Upper lobe of right lung (tissue), 1 donor: ENCODE data around the gene MYOG. TPM values are rescaled to one million over a fixed set of nuclear protein-coding genes. Genes with fewer than 3 reads are reported as not detected.
A peak's percentile ranks its signal among the peaks of the same experiment; 100 is the strongest.

ENCODE experiments used
- ATAC-seq: fragments of 200-7000 bp; cut with Tn5 transposase; one replicate; pipeline ENCODE4 v1.9.1; 2020; ENCODE audit warnings: mild to moderate bottlenecking, moderate library complexity
- DNase-seq: peaks from one replicate; pipeline ENCODE4 v3.0.0-alpha.2; 2020
- H3K27ac ChIP-seq: fragments of 200-600 bp; one replicate; pipeline ENCODE4 v1.8.0; 2022
- H3K27me3 ChIP-seq: fragments of 200-600 bp; one replicate; pipeline ENCODE4 v1.8.0; 2022; ENCODE audit warnings: mild to moderate bottlenecking
- H3K36me3 ChIP-seq: fragments of 200-600 bp; one replicate; pipeline ENCODE4 v1.8.0; 2022
- H3K4me1 ChIP-seq: fragments of 200-600 bp; one replicate; pipeline ENCODE4 v1.8.0; 2022
- H3K4me3 ChIP-seq: fragments of 200-600 bp; one replicate; pipeline ENCODE4 v1.8.0; 2022; ENCODE audit warnings: mild to moderate bottlenecking
- H3K9me3 ChIP-seq: fragments of 200-600 bp; one replicate; pipeline ENCODE4 v1.8.0; 2022
- intact Hi-C: fragments of 100-400 bp; cut with DNase I; formaldehyde crosslinking; loops from one replicate; pipeline ENCODE4 v1.11.0; 2022
- total RNA-seq: library from RNA; stranded (reverse); fragmentation: NEBNext Ultra II Directional; extraction: Animal tissue kit (Norgen Biotek cat#: 25700); gene quantifications from one replicate; pipeline ENCODE4 v1.2.1, GENCODE V29; 2021
- TF ChIP-seq, protein P1 (sequence below): fragments of 200-600 bp; IDR thresholded peaks from one replicate; pipeline ENCODE4 v1.8.0; 2022; ENCODE audit warnings: antibody characterized with exemption
- donor health status: DM: no; HTN: yes; CAD: no; lungs with severe emphysema.

The MYOG gene
- total RNA-seq, 1 donor from 2014 or later = not detected

DNA sequence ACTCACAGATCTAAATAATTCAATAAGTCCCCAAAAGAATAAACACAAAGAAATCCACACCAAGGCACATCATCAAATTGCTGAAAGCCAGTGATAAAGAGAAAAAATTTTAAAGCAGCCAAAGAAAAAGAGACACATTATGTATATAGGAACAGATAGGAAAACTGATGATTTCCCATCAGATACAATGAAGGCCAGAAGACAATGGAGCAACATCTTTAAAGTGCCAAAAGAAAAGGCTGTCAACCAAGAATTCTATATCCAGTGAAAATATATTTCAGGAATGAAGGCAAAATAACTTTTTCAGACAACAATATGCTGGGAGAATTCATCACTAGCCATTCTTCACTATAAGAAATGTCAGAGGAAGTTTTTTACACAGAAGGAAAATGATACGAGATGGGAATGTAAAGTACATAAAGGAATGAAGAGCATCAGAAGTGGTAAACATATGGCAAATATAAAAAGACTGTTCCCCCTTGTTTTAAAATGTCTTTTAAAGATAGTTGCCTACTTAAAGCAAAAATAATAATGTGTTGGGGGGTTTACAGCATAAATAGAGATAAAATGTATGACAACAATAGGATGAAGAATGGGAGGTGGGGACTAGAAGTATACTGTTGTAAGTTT lies 9.4 kb upstream of the MYOG start:
- ATAC-seq = no peak
- TF ChIP-seq, protein P1, sequence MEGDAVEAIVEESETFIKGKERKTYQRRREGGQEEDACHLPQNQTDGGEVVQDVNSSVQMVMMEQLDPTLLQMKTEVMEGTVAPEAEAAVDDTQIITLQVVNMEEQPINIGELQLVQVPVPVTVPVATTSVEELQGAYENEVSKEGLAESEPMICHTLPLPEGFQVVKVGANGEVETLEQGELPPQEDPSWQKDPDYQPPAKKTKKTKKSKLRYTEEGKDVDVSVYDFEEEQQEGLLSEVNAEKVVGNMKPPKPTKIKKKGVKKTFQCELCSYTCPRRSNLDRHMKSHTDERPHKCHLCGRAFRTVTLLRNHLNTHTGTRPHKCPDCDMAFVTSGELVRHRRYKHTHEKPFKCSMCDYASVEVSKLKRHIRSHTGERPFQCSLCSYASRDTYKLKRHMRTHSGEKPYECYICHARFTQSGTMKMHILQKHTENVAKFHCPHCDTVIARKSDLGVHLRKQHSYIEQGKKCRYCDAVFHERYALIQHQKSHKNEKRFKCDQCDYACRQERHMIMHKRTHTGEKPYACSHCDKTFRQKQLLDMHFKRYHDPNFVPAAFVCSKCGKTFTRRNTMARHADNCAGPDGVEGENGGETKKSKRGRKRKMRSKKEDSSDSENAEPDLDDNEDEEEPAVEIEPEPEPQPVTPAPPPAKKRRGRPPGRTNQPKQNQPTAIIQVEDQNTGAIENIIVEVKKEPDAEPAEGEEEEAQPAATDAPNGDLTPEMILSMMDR = no peak
- Histone ChIP-seq H3K27ac (no peak overlapping the region), H3K27me3 (no peaks in the 10 kb centered on the region), H3K36me3 (no peaks in the 10 kb centered on the region), H3K4me3 (no peak overlapping the region), H3K4me1 (no peaks in the 10 kb centered on the region), H3K9me3 (peaks cover 6% of the 10 kb centered on the region)
- intact Hi-C loops = no loop called here
- DNase-seq = no peak

DNA sequence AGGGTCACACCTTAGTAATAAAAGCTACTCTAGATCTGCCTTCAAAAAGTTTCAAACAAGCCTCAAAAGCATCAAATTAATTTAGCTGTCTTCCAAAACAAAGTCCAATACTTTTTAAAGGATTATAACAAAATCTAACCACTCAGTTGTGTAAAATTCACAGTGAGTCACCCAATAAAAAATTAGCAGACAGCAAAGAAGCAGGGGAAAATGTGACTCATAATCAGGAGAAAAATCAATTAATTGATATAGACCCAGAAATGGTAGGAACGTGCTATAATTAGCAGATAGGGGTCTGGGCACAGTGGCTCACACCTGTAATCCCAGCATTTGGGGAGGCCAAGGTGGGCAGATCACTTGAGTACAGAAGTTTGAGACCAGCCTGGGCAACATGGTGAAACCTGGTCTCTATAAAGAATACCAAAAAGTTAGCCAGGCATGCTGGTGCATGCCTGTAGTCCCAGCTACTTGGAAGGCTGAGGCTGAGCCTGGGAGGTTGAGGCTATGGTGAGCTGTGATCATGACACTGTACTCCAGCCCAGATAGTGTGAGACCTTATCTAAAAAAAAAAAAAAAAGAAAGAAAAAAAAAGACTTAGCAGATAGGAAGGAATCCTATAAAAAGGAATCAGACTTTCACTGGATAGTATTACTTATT lies 8.1 kb upstream of the MYOG start:
- no peaks in the 10 kb centered on the region for H3K36me3 ChIP-seq
- intact Hi-C loops = no loop called here
- no peak for ATAC-seq
- no peak overlapping the region for H3K4me3 ChIP-seq
- no peaks in the 10 kb centered on the region for H3K27me3 ChIP-seq
- H3K27ac ChIP-seq = no peak overlapping the region
- TF ChIP-seq, protein P1 = no peak
- no peaks in the 10 kb centered on the region for H3K4me1 ChIP-seq
- H3K9me3 ChIP-seq = peaks cover 6% of the 10 kb centered on the region
- no peak for DNase-seq

DNA sequence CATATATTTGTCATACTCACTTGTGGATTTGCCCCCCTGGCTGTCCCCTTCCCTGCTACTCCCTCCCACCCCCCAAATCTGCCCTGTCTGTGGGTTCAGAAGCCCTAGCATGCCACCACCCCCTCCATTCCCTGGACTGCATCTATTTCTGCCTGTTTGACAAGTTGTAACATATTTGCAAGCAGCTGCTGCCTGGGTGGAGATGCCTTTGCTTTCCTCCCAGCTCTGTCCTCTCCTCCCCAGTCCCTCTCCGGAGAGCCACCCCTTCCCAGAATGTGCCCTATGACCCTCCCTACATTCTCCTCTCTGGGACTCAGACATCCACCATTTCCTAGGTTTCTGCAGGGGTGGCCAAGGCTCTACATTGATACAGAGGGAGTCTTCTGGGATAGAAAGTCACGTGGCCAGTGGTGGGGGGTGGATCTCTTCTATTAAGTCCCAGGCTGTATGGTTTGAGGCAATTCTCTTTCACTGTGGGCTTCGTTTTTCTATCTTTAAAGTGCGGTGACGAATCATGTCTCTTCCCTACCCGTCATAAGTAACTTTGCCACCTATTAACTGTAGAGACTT lies 6.0 kb upstream of the MYOG start:
- Histone ChIP-seq H3K27me3 (no peaks in the 10 kb centered on the region), H3K4me1 (no peaks in the 10 kb centered on the region), H3K36me3 (no peaks in the 10 kb centered on the region), H3K9me3 (peaks cover 6% of the 10 kb centered on the region), H3K27ac (no peak overlapping the region), H3K4me3 (no peak overlapping the region)
- TF ChIP-seq, protein P1 = no peak
- intact Hi-C loops = no loop called here
- no peak for DNase-seq
- no peak for ATAC-seq

DNA sequence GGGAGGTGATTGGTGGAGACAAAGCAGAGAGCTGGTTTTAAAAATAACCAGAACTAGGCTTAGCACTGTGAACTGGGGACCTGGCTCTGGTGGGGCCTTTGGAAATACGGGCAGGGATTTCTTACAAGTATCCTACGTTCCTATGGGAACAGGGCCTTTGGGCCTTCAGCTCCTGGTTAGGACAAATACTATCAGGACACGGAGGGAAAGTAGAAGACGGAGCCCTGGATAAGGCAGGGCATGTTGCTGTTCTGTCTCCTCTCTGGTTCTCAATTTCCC lies 5.3 kb upstream of the MYOG start:
- ATAC-seq = no peak
- DNase-seq = no peak
- peaks cover 6% of the 10 kb centered on the region for H3K9me3 ChIP-seq
- H3K4me3 ChIP-seq = no peak overlapping the region
- intact Hi-C loops = no loop called here
- no peaks in the 10 kb centered on the region for H3K27me3 ChIP-seq
- no peaks in the 10 kb centered on the region for H3K4me1 ChIP-seq
- TF ChIP-seq, protein P1 = no peak
- H3K27ac ChIP-seq = no peak overlapping the region
- no peaks in the 10 kb centered on the region for H3K36me3 ChIP-seq

- no peaks in the 10 kb centered on the region for H3K36me3 ChIP-seq
These were observed 4.8 kb upstream of the MYOG start for GRCh38 chr1:203090421-203091198.

More at GRCh38 chr1:203090421-203091198, 4.8 kb upstream of the MYOG start:
- H3K9me3 ChIP-seq = peaks cover 6% of the 10 kb centered on the region
- DNase-seq (no peak), ATAC-seq (peak; percentile 19)
- H3K27me3 ChIP-seq = no peaks in the 10 kb centered on the region
- H3K4me1 ChIP-seq = no peaks in the 10 kb centered on the region
- TF ChIP-seq, protein P1 = no peak
- H3K27ac ChIP-seq = no peak overlapping the region
- H3K4me3 ChIP-seq = no peak overlapping the region
- intact Hi-C loops = no loop called here
